Measurements from ENCODE around the gene YAF2. TPM values are rescaled to one million over a fixed set of nuclear protein-coding genes. Genes with fewer than 3 reads are reported as not detected.

The YAF2 gene
- total and polyA plus RNA-seq, 2 of the 13 experiments (the other 11 are each of a cell fraction or from before 2014, with no cell fraction given) = 8.4 to 11.7 TPM

DNA sequence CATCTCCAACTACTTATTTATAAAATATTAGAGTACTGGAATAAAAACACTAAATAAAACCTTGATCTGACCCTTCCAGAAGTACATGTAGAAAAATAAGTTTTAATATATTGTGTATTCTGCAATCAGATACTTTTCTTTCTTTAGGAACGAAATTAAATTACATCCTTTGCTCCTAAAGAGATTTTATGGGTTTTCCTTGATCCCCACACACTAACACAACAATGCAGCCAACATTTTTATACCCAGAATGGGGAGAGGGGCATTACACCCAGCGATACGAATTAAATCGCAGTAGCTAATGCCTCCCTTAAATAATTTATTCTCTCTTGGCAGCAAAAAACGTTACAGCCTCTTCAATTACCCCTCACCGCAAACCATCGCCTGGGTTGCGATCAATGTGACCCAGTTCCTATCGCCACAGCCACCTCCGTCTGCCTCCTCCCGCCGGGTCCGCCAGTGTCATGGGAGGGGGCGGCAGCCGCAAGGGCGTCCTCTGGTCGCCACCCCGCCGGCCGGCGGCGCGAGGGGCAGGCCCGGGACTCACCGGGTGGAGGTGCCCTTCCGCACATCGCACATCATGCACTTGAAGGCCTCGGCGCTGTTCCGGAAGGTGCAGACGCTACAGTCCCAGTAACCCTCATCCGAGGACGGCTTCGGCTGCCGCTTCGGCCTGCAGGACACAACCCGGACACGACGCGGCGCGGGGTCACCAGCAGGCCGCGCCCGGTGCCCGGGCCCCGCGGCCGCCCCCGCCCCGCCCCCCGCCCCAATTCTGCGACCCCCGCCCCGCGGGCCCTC is 796 bp downstream of the YAF2 start (continued):
- TF ChIP-seq, protein P1, sequence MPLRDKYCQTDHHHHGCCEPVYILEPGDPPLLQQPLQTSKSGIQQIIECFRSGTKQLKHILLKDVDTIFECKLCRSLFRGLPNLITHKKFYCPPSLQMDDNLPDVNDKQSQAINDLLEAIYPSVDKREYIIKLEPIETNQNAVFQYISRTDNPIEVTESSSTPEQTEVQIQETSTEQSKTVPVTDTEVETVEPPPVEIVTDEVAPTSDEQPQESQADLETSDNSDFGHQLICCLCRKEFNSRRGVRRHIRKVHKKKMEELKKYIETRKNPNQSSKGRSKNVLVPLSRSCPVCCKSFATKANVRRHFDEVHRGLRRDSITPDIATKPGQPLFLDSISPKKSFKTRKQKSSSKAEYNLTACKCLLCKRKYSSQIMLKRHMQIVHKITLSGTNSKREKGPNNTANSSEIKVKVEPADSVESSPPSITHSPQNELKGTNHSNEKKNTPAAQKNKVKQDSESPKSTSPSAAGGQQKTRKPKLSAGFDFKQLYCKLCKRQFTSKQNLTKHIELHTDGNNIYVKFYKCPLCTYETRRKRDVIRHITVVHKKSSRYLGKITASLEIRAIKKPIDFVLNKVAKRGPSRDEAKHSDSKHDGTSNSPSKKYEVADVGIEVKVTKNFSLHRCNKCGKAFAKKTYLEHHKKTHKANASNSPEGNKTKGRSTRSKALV (CRISPR knock-in tag; IDR thresholded peaks at IDR 0.05) = no peak
- TF ChIP-seq ZNF703 (CRISPR knock-in tag; IDR thresholded peaks at IDR 0.05; ENCODE audit: borderline replicate concordance) (no peak), FOSL2 (CRISPR knock-in tag; IDR thresholded peaks at IDR 0.05) (no peak; the same call in 1 of the 2 replicates), TCF7 (IDR thresholded peaks at IDR 0.05; ENCODE audit: low read depth) (no peak), TEAD3 (CRISPR knock-in tag; optimal IDR thresholded peaks at IDR 0.05; ENCODE audit: borderline replicate concordance) (no peak), ZNF552 (CRISPR knock-in tag; IDR thresholded peaks at IDR 0.05; ENCODE audit: borderline replicate concordance) (no peak), ZSCAN20 (CRISPR knock-in tag; IDR thresholded peaks at IDR 0.05; ENCODE audit: borderline replicate concordance) (no peak), BORCS8-MEF2B (CRISPR knock-in tag; IDR thresholded peaks at IDR 0.05) (peak; percentile 57; the same call in 1 of the 2 replicates), CBX5 (CRISPR knock-in tag; IDR thresholded peaks at IDR 0.05; ENCODE audit: borderline replicate concordance) (peak; percentile 70), ZNF367 (CRISPR knock-in tag; IDR thresholded peaks at IDR 0.05; ENCODE audit: borderline replicate concordance) (no peak), ZNF879 (CRISPR knock-in tag; IDR thresholded peaks at IDR 0.05) (no peak), ZNF572 (CRISPR knock-in tag; IDR thresholded peaks at IDR 0.05) (no peak), MATR3 (CRISPR knock-in tag; IDR thresholded peaks at IDR 0.05) (no peak), ZNF292 (CRISPR knock-in tag; IDR thresholded peaks at IDR 0.05; ENCODE audit: borderline replicate concordance, low read depth) (no peak), NFYC (CRISPR knock-in tag; IDR thresholded peaks at IDR 0.05) (no peak), ZKSCAN1 (IDR thresholded peaks at IDR 0.05; ENCODE audit: low read length) (no peak), ZNF326 (CRISPR knock-in tag; IDR thresholded peaks at IDR 0.05; ENCODE audit: borderline replicate concordance) (no peak), ZNF274 (CRISPR knock-in tag; IDR thresholded peaks at IDR 0.05) (no peak)
- TF ChIP-seq, protein P2, sequence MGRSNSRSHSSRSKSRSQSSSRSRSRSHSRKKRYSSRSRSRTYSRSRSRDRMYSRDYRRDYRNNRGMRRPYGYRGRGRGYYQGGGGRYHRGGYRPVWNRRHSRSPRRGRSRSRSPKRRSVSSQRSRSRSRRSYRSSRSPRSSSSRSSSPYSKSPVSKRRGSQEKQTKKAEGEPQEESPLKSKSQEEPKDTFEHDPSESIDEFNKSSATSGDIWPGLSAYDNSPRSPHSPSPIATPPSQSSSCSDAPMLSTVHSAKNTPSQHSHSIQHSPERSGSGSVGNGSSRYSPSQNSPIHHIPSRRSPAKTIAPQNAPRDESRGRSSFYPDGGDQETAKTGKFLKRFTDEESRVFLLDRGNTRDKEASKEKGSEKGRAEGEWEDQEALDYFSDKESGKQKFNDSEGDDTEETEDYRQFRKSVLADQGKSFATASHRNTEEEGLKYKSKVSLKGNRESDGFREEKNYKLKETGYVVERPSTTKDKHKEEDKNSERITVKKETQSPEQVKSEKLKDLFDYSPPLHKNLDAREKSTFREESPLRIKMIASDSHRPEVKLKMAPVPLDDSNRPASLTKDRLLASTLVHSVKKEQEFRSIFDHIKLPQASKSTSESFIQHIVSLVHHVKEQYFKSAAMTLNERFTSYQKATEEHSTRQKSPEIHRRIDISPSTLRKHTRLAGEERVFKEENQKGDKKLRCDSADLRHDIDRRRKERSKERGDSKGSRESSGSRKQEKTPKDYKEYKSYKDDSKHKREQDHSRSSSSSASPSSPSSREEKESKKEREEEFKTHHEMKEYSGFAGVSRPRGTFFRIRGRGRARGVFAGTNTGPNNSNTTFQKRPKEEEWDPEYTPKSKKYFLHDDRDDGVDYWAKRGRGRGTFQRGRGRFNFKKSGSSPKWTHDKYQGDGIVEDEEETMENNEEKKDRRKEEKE (IDR thresholded peaks at IDR 0.05) = no peak
- TF ChIP-seq, protein P3, sequence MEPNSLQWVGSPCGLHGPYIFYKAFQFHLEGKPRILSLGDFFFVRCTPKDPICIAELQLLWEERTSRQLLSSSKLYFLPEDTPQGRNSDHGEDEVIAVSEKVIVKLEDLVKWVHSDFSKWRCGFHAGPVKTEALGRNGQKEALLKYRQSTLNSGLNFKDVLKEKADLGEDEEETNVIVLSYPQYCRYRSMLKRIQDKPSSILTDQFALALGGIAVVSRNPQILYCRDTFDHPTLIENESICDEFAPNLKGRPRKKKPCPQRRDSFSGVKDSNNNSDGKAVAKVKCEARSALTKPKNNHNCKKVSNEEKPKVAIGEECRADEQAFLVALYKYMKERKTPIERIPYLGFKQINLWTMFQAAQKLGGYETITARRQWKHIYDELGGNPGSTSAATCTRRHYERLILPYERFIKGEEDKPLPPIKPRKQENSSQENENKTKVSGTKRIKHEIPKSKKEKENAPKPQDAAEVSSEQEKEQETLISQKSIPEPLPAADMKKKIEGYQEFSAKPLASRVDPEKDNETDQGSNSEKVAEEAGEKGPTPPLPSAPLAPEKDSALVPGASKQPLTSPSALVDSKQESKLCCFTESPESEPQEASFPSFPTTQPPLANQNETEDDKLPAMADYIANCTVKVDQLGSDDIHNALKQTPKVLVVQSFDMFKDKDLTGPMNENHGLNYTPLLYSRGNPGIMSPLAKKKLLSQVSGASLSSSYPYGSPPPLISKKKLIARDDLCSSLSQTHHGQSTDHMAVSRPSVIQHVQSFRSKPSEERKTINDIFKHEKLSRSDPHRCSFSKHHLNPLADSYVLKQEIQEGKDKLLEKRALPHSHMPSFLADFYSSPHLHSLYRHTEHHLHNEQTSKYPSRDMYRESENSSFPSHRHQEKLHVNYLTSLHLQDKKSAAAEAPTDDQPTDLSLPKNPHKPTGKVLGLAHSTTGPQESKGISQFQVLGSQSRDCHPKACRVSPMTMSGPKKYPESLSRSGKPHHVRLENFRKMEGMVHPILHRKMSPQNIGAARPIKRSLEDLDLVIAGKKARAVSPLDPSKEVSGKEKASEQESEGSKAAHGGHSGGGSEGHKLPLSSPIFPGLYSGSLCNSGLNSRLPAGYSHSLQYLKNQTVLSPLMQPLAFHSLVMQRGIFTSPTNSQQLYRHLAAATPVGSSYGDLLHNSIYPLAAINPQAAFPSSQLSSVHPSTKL (CRISPR knock-in tag; IDR thresholded peaks at IDR 0.05) = peak; percentile 55; the same call in 1 of the 2 replicates
- TF ChIP-seq, protein P4, sequence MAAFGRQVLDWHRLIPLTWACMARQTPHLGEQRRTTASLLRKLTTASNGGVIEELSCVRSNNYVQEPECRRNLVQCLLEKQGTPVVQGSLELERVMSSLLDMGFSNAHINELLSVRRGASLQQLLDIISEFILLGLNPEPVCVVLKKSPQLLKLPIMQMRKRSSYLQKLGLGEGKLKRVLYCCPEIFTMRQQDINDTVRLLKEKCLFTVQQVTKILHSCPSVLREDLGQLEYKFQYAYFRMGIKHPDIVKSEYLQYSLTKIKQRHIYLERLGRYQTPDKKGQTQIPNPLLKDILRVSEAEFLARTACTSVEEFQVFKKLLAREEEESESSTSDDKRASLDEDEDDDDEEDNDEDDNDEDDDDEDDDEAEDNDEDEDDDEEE (CRISPR knock-in tag; IDR thresholded peaks at IDR 0.05) = 0 out of 2 replicates have a peak, but pooled peaks have one; percentile 37

Measured in HepG2 (cell line).